ENCODE results near the gene TMEM240. TPM values are rescaled to one million over a fixed set of nuclear protein-coding genes. Genes with fewer than 3 reads are reported as not detected.
A peak's percentile ranks its signal among the peaks of the same experiment; 100 is the strongest.

The TMEM240 gene
- total and polyA plus RNA-seq, 3 donors from 2014 or later, result 3.6 to 6.3 (median 4.3) TPM

DNA sequence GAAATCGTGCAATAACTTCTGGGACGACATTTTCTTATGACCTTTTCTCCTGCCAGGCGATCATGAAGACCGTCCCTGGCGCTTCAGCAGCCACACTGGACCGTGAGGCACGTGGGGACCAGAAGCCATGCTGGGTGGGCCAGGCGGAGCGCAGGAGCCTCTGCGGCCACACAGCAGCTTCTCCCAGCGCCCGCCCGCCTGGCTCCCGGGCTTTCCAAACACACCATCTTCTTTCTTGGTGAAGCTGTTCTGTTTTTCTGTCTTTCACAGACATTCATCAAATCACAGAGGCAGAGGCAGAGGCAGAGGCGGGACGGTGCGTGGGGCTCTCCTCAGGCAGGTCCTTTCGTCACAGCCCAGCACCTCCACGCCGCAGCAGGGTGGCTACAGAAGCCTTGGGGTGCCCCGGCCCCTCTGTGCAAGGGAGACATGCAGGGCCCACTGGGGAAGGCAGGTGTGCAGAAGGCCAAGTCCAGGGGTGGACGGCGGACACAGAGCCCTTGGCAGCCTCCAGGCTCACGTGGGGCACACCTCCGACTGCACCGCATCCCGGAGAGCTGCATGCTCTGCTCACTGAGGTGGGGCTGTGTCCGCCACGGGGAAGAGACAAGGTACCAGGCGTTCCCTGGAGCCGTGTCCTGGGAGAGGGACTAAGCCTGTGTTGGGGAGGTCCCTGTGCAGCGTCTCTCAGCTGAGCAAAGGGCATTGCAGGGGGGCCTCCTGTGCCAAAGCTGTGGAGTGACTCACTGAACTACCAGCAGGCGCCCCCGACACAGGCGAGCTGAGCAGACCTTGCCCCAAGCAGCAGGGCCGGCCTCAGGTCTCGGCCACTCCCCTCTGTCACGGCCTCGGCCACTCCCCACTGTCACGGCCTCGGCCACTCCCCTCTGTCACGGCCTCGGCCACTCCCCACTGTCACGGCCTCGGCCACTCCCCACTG is 2.6 kb upstream of the TMEM240 start:
- no peak overlapping the region for H3K4me3 ChIP-seq
- peaks cover 11% of the 10 kb centered on the region for H3K4me1 ChIP-seq
- DNase-seq, result no peak
- H3K9me3 ChIP-seq, result no peaks in the 10 kb centered on the region
- no peaks in the 10 kb centered on the region for H3K36me3 ChIP-seq (ENCODE audit: low read depth, missing control alignments)
- WGBS, 2 donors, result 91 to 93% methylated on average over 29 to 44 of the region's 45 CpGs
- H3K27me3 ChIP-seq, result no peaks in the 10 kb centered on the region
- H3K27ac ChIP-seq, result no peak overlapping the region
- TF ChIP-seq POLR2A (IDR thresholded peaks at IDR 0.05) (no peak), CTCF (IDR thresholded peaks at IDR 0.05) (no peak)
- intact Hi-C loops (cut with DNase I; ENCODE audit: low total_unique reads), result no loop called here

DNA sequence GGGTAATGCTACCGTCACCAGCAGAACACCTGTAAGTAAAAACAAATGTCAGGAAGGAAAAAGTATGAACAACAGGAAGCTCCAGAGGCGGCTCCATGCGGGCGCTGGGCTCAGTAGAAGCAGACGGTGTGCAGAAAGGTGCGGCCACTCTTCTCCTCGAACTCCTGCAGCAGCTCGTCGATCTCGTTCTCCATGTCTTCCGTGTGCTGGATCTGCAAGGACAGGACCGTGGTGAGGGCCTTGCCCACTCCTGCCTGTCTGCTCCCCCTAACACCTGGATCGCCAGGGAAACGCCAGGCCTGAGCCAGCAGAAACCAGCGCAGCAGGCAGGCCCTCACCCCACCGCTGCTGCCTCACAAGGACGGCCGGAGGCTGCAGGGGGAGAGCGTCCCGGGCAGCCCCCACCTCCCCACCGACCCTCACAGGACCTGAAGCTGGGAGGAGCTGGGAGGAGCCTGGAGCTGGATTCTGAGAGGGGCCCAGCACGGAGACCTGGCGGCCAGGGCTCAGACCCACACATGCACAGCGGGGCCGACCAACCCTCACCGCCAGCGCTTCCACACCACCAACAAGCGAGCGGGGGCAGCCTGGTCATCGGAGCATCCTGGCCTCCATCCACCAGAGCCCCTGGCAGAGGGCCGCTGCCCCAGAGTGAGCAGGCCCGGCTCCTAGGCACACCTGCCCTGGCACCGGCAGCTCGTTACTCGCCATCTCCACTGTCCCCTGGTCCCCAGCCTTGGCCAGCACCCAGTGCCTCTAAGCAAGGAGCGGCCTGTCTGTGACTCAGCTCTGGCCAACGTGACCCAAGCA is 1.7 kb upstream of the TMEM240 start:
- WGBS, 2 donors, result 87 to 89% methylated on average over 20 to 37 of the region's 37 CpGs
- no peaks in the 10 kb centered on the region for H3K9me3 ChIP-seq
- no peak overlapping the region for H3K4me3 ChIP-seq
- H3K36me3 ChIP-seq (ENCODE audit: low read depth, missing control alignments), result no peaks in the 10 kb centered on the region
- intact Hi-C loops (cut with DNase I; ENCODE audit: low total_unique reads), result no loop called here
- no peak for DNase-seq
- H3K4me1 ChIP-seq, result peaks cover 11% of the 10 kb centered on the region
- H3K27me3 ChIP-seq, result no peaks in the 10 kb centered on the region
- no peak overlapping the region for H3K27ac ChIP-seq
- no peak for TF ChIP-seq CTCF (IDR thresholded peaks at IDR 0.05)
- no peak for TF ChIP-seq POLR2A (IDR thresholded peaks at IDR 0.05)

- intact Hi-C loops (cut with DNase I; ENCODE audit: low total_unique reads), result no loop called here
- DNase-seq, result no peak
- Histone ChIP-seq H3K27ac (peak overlapping the region; percentile 76 to 82), H3K27me3 (no peaks in the 10 kb centered on the region), H3K9me3 (no peaks in the 10 kb centered on the region), H3K36me3 (ENCODE audit: low read depth, missing control alignments) (no peaks in the 10 kb centered on the region), H3K4me1 (peaks cover 11% of the 10 kb centered on the region), H3K4me3 (peak overlapping the region; percentile 60 to 65)
- WGBS, 2 donors, result 37% methylated on average over 37 of the region's 53 CpGs; no CpG with 5 or more reads in 1 of the 2 donors
- TF ChIP-seq POLR2A (IDR thresholded peaks at IDR 0.05) (no peak), CTCF (IDR thresholded peaks at IDR 0.05) (no peak)
Observed at GRCh38 chr1:1540818-1541628, 599 bp upstream of the TMEM240 start.

DNA sequence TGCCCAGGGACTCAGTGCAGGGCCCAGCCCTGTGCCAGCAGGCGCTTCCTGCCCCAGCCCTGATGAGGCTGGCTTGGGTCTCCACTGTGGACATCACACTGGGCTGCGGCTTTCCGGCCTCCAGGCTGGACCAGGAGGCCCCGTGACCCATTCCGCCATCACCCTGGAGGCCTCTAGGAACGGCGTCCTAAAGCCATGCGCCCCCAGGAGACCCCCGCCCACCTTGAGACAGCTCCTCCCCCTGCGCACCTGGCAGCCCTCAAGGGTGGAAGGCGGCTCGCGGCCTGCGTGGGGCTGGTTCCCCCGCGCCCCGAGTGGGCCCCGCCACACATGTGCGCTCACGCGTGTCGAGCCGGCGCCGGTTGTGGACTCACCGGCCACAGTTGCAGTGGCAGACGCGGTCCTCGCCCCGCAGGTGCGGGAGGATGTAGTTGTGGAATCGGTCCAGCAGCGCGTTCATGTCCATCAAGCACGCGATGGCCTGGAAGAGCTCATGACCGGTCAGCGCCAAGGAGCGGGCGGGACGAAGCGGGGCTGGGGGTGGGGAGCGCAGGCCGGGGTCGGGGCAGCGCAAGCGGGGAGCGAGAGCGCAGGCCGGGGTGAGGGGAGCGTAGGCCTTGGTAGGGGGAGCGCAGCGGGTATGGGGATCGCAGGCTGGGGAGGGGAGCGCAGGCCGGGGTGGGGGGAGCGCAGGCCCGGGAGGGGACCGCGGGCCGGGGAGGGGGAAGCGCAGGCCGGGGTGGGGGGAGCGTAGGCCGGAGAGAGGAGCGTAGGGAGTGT is 924 bp downstream of the TMEM240 start:
- Histone ChIP-seq H3K9me3 (no peaks in the 10 kb centered on the region), H3K27me3 (no peaks in the 10 kb centered on the region), H3K27ac (peak overlapping the region; percentile 77 to 82), H3K4me1 (peaks cover 11% of the 10 kb centered on the region), H3K4me3 (peak overlapping the region; percentile 60 to 65), H3K36me3 (ENCODE audit: low read depth, missing control alignments) (no peaks in the 10 kb centered on the region)
- intact Hi-C loops (cut with DNase I; ENCODE audit: low total_unique reads), result no loop called here
- TF ChIP-seq POLR2A (IDR thresholded peaks at IDR 0.05) (no peak), CTCF (IDR thresholded peaks at IDR 0.05) (no peak)
- 2 to 16% methylated on average over 8 to 56 of the region's 66 CpGs for WGBS, 2 donors
- DNase-seq, result peak; percentile 43
